SK-N-SH treated with all-trans-retinoic acid at 6 μM for 48 hours (cell line): ENCODE results near the gene PLA2G4F.

Source experiments
- ATAC-seq: fragments of 200-7000 bp; cut with Tn5 transposase; 3 replicates; pipeline ENCODE4 v1.9.1; 2020; ENCODE audit warnings: mild to moderate bottlenecking, moderate library complexity
- ARNTL ChIP-seq: fragments of 450-650 bp; formaldehyde crosslinking; IDR thresholded peaks from 2 replicates; pipeline ENCODE4 v1.5.0; 2020; ENCODE audit warnings: low read depth, mild to moderate bottlenecking, moderate library complexity, borderline replicate concordance
- BACH2 ChIP-seq: fragments of 250-450 bp; sonication (Bioruptor Pico); IDR thresholded peaks from 2 replicates; pipeline ENCODE4 v1.9.0; 2021; ENCODE audit warnings: mild to moderate bottlenecking, borderline replicate concordance
- ESRRG ChIP-seq: fragments of 250-450 bp; sonication (Bioruptor Pico); IDR thresholded peaks from 2 replicates; pipeline ENCODE4 v1.6.1; 2021; ENCODE audit warnings: mild to moderate bottlenecking
- ISL1 ChIP-seq: fragments of 250-450 bp; sonication (Bioruptor Pico); IDR thresholded peaks from 2 replicates; pipeline ENCODE4 v2.1.2; 2022; ENCODE audit warnings: mild to moderate bottlenecking, moderate library complexity
- PPARA ChIP-seq: fragments of 250-450 bp; sonication (Bioruptor Pico); IDR thresholded peaks from 2 replicates; pipeline ENCODE4 v1.5.0; 2020; ENCODE audit warnings: mild to moderate bottlenecking, borderline replicate concordance
- RARB ChIP-seq: fragments of 250-450 bp; sonication (Bioruptor Pico); IDR thresholded peaks from 2 replicates; pipeline ENCODE4 v1.8.0; 2021; ENCODE audit warnings: mild to moderate bottlenecking, moderate library complexity
- SNAI2 ChIP-seq: fragments of 250-450 bp; sonication (Bioruptor Pico); IDR thresholded peaks from 2 replicates; pipeline ENCODE4 v1.5.0; 2020; ENCODE audit warnings: mild to moderate bottlenecking, moderate library complexity
- TOX ChIP-seq: fragments of 250-450 bp; sonication (Bioruptor Pico); IDR thresholded peaks from 2 replicates; pipeline ENCODE4 v1.8.0; 2021; ENCODE audit warnings: mild to moderate bottlenecking, moderate library complexity, borderline replicate concordance
- ZC3H10 ChIP-seq: fragments of 250-450 bp; sonication (Bioruptor Pico); IDR thresholded peaks from 2 replicates; pipeline ENCODE4 v1.5.1; 2021; ENCODE audit warnings: mild to moderate bottlenecking, moderate library complexity
- ZFP3 ChIP-seq: fragments of 250-450 bp; sonication (Bioruptor Pico); IDR thresholded peaks from 2 replicates; pipeline ENCODE4 v1.5.0; 2020; ENCODE audit warnings: mild to moderate bottlenecking, moderate library complexity
- ZNF565 ChIP-seq: fragments of 450-650 bp; formaldehyde crosslinking; conservative IDR thresholded peaks from 2 replicates; pipeline ENCODE4 v1.5.0; 2020; ENCODE audit warnings: low read depth, mild to moderate bottlenecking, moderate library complexity
- ZNF70 ChIP-seq: fragments of 450-650 bp; formaldehyde crosslinking; IDR thresholded peaks from 2 replicates; pipeline ENCODE4 v1.5.0; 2020; ENCODE audit warnings: mild to moderate bottlenecking, moderate library complexity
- ZNF8 ChIP-seq: fragments of 450-650 bp; formaldehyde crosslinking; IDR thresholded peaks from 2 replicates; pipeline ENCODE4 v1.5.0; 2020; ENCODE audit warnings: mild to moderate bottlenecking, moderate library complexity
- TF ChIP-seq, protein P1 (sequence below): fragments of 250-450 bp; sonication (Bioruptor Pico); IDR thresholded peaks from 2 replicates; pipeline ENCODE4 v1.5.1; 2021; ENCODE audit warnings: mild to moderate bottlenecking, moderate library complexity
- TF ChIP-seq, protein P2 (sequence below): fragments of 250-450 bp; sonication (Bioruptor Pico); IDR thresholded peaks from 2 replicates; pipeline ENCODE4 v1.5.0; 2020; ENCODE audit warnings: mild to moderate bottlenecking, moderate library complexity
- TF ChIP-seq, protein P3 (sequence below): fragments of 250-450 bp; sonication (Bioruptor Pico); IDR thresholded peaks from 2 replicates; pipeline ENCODE4 v1.5.1; 2020; ENCODE audit warnings: low read depth, mild to moderate bottlenecking, moderate library complexity
- TF ChIP-seq, protein P4 (sequence below): fragments of 250-450 bp; sonication (Bioruptor Pico); IDR thresholded peaks from 2 replicates; pipeline ENCODE4 v1.8.0; 2021; ENCODE audit warnings: low read depth, mild to moderate bottlenecking, moderate library complexity, borderline replicate concordance
- TF ChIP-seq, protein P5 (sequence below): fragments of 250-450 bp; sonication (Bioruptor Pico); IDR thresholded peaks from 2 replicates; pipeline ENCODE4 v1.8.0; 2020; ENCODE audit warnings: mild to moderate bottlenecking, moderate library complexity, borderline replicate concordance

The PLA2G4F gene

DNA sequence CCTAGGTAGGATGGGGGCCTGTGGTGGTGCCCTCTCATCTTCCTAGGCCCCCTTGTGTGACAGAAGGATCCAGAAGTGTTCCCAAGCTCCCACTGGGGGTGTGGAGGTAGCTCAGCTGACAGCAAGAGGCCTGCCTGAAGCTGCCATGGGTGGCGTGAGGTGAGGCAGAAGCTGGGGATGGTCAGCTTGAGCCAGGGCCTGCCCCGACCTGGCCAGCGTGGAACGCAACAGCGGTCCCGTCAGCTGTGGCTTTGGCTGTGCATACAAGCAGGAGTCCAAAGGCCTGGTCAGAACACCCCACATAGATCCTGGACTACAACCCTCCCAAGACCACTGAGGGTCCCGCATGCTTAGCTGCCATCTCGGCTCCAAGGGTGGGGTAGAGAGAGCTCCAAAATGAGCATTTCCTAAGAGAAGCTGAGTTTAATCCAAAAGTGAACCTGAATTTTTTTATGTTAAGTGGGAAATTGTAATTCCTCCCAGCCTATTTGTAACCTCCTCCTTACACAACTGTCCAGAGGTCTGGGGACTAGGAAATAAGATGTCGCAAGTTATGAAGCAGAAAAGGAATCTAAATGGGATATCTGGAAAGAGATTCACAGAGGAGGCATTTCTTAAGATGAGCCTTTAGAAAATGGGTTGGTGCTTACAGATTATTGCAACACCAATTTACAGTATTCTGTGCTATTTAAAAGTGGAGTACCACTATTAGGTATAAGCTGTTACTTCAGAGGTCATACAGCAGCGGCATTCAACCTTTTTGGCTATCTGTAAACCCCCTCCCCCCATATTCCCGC, 52.1 kb downstream of the PLA2G4F start:
- no peak for TF ChIP-seq TOX (CRISPR knock-in tag)
- no peak for TF ChIP-seq ZC3H10 (CRISPR knock-in tag)
- TF ChIP-seq PPARA (CRISPR knock-in tag): no peak
- TF ChIP-seq, protein P1, sequence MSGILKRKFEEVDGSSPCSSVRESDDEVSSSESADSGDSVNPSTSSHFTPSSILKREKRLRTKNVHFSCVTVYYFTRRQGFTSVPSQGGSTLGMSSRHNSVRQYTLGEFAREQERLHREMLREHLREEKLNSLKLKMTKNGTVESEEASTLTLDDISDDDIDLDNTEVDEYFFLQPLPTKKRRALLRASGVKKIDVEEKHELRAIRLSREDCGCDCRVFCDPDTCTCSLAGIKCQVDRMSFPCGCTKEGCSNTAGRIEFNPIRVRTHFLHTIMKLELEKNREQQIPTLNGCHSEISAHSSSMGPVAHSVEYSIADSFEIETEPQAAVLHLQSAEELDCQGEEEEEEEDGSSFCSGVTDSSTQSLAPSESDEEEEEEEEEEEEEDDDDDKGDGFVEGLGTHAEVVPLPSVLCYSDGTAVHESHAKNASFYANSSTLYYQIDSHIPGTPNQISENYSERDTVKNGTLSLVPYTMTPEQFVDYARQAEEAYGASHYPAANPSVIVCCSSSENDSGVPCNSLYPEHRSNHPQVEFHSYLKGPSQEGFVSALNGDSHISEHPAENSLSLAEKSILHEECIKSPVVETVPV (CRISPR knock-in tag): no peak
- TF ChIP-seq ZFP3 (CRISPR knock-in tag): no peak
- no peak for TF ChIP-seq RARB (CRISPR knock-in tag)
- TF ChIP-seq, protein P2, sequence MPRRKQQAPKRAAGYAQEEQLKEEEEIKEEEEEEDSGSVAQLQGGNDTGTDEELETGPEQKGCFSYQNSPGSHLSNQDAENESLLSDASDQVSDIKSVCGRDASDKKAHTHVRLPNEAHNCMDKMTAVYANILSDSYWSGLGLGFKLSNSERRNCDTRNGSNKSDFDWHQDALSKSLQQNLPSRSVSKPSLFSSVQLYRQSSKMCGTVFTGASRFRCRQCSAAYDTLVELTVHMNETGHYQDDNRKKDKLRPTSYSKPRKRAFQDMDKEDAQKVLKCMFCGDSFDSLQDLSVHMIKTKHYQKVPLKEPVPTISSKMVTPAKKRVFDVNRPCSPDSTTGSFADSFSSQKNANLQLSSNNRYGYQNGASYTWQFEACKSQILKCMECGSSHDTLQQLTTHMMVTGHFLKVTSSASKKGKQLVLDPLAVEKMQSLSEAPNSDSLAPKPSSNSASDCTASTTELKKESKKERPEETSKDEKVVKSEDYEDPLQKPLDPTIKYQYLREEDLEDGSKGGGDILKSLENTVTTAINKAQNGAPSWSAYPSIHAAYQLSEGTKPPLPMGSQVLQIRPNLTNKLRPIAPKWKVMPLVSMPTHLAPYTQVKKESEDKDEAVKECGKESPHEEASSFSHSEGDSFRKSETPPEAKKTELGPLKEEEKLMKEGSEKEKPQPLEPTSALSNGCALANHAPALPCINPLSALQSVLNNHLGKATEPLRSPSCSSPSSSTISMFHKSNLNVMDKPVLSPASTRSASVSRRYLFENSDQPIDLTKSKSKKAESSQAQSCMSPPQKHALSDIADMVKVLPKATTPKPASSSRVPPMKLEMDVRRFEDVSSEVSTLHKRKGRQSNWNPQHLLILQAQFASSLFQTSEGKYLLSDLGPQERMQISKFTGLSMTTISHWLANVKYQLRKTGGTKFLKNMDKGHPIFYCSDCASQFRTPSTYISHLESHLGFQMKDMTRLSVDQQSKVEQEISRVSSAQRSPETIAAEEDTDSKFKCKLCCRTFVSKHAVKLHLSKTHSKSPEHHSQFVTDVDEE (CRISPR knock-in tag): no peak
- no peak for TF ChIP-seq ESRRG (CRISPR knock-in tag)
- TF ChIP-seq BACH2 (CRISPR knock-in tag): no peak
- TF ChIP-seq ISL1 (CRISPR knock-in tag): no peak
- no peak for TF ChIP-seq ZNF70 (CRISPR knock-in tag)
- no peak for TF ChIP-seq ARNTL
- ATAC-seq: no peak

DNA sequence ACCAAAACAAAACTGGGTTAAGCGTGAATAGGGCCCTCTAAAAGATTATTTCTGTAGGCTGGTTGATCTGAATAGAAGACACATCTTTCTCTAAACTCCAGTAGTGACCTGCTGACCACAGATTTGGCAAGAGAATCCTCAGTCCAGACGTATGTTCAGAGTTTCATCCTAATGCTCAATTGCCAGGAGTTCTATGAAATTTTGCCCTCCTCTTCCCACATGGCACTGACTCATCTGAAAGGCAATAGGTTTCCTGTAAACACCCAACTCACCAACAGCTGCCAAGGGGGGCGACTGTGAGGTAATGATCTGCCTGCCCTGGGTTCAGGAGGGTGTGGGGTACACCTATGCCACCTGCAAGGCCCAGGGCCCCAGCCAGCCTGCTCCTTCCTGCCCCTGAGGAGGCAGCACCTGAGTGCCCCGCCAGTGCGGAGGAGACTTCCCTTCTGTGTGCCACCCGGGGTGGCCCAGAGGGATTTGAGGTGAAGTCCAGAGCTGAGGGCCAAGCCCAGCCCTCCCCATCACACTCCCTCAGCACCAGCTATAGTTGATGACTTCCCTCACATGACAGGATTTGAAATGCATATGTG, 53.7 kb downstream of the PLA2G4F start:
- no peak for TF ChIP-seq ZNF8 (CRISPR knock-in tag)
- TF ChIP-seq, protein P2 (CRISPR knock-in tag): no peak
- TF ChIP-seq, protein P1 (CRISPR knock-in tag): no peak
- TF ChIP-seq SNAI2 (CRISPR knock-in tag): no peak
- TF ChIP-seq ISL1 (CRISPR knock-in tag): no peak
- no peak for TF ChIP-seq RARB (CRISPR knock-in tag)
- TF ChIP-seq BACH2 (CRISPR knock-in tag): no peak
- no peak for TF ChIP-seq ZC3H10 (CRISPR knock-in tag)
- TF ChIP-seq ZFP3 (CRISPR knock-in tag): no peak
- TF ChIP-seq ESRRG (CRISPR knock-in tag): no peak
- TF ChIP-seq PPARA (CRISPR knock-in tag): no peak
- TF ChIP-seq ARNTL: no peak
- ATAC-seq: no peak; the same call in 1 of the 3 replicates

DNA sequence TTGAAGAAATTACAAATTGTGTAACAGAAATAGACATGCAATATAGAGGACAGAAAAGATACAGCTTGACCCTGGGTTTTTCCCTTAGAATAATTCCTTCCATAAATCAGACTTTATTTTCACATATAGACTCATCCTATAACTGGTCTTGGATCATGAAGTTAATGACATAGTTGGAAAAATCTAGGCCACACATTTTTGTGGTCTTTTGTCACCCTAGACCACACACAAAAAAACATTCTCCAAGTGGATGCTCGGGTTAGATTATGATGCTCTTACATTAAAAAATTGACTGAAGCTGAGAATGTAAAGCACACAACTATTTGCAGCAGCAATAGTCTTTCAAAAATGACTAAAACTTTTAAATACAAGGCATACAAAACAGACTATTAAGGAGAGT, 54.6 kb downstream of the PLA2G4F start:
- no peak for ATAC-seq
- TF ChIP-seq SNAI2 (CRISPR knock-in tag): no peak
- TF ChIP-seq ZNF565 (CRISPR knock-in tag): no peak
- TF ChIP-seq, protein P3, sequence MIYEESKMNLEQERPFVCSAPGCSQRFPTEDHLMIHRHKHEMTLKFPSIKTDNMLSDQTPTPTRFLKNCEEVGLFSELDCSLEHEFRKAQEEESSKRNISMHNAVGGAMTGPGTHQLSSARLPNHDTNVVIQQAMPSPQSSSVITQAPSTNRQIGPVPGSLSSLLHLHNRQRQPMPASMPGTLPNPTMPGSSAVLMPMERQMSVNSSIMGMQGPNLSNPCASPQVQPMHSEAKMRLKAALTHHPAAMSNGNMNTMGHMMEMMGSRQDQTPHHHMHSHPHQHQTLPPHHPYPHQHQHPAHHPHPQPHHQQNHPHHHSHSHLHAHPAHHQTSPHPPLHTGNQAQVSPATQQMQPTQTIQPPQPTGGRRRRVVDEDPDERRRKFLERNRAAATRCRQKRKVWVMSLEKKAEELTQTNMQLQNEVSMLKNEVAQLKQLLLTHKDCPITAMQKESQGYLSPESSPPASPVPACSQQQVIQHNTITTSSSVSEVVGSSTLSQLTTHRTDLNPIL: no peak
- TF ChIP-seq, protein P1 (CRISPR knock-in tag): no peak
- TF ChIP-seq, protein P4, sequence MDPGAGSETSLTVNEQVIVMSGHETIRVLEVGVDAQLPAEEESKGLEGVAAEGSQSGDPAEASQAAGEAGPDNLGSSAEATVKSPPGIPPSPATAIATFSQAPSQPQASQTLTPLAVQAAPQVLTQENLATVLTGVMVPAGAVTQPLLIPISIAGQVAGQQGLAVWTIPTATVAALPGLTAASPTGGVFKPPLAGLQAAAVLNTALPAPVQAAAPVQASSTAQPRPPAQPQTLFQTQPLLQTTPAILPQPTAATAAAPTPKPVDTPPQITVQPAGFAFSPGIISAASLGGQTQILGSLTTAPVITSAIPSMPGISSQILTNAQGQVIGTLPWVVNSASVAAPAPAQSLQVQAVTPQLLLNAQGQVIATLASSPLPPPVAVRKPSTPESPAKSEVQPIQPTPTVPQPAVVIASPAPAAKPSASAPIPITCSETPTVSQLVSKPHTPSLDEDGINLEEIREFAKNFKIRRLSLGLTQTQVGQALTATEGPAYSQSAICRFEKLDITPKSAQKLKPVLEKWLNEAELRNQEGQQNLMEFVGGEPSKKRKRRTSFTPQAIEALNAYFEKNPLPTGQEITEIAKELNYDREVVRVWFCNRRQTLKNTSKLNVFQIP (CRISPR knock-in tag): no peak
- no peak for TF ChIP-seq PPARA (CRISPR knock-in tag)
- TF ChIP-seq ARNTL: no peak
- no peak for TF ChIP-seq ISL1 (CRISPR knock-in tag)
- no peak for TF ChIP-seq BACH2 (CRISPR knock-in tag)
- TF ChIP-seq, protein P5, sequence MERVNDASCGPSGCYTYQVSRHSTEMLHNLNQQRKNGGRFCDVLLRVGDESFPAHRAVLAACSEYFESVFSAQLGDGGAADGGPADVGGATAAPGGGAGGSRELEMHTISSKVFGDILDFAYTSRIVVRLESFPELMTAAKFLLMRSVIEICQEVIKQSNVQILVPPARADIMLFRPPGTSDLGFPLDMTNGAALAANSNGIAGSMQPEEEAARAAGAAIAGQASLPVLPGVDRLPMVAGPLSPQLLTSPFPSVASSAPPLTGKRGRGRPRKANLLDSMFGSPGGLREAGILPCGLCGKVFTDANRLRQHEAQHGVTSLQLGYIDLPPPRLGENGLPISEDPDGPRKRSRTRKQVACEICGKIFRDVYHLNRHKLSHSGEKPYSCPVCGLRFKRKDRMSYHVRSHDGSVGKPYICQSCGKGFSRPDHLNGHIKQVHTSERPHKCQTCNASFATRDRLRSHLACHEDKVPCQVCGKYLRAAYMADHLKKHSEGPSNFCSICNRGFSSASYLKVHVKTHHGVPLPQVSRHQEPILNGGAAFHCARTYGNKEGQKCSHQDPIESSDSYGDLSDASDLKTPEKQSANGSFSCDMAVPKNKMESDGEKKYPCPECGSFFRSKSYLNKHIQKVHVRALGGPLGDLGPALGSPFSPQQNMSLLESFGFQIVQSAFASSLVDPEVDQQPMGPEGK (CRISPR knock-in tag): no peak
- no peak for TF ChIP-seq ZC3H10 (CRISPR knock-in tag)
- TF ChIP-seq RARB (CRISPR knock-in tag): no peak
- TF ChIP-seq ZNF70 (CRISPR knock-in tag): no peak
